GM18526 (cell line): ENCODE measurements around the gene ZFR2.

Experiments
- POLR2A ChIP-seq: IDR thresholded peaks from 3 replicates; pipeline ENCODE4 v1.6.1; 2011; ENCODE audit not compliant: insufficient read length; ENCODE audit errors: extremely low read depth

The ZFR2 gene

DNA sequence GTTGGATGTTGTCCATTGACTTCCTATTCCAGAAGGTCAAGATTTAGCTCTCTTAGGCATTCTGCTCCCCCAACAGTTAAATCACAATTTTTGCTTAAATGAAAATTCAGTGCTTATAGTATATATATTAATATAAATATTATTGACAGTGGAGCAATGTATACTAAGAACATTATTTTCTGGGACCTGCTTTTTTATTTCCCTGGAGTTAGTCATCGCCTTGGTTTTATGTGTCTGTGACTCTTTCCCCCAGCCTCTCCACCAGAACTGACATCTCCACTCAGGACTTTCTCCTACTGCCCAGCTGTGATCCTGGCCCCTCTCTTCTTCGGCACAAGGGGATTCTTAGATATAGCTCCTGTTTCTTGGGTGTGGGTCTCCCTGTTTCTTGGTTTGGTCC lies 72.5 kb downstream of the ZFR2 start:
- TF ChIP-seq POLR2A: no peak

GRCh38 chr19:3793799-3794198 lies 75.0 kb downstream of the ZFR2 start:
- TF ChIP-seq POLR2A: no peak

DNA sequence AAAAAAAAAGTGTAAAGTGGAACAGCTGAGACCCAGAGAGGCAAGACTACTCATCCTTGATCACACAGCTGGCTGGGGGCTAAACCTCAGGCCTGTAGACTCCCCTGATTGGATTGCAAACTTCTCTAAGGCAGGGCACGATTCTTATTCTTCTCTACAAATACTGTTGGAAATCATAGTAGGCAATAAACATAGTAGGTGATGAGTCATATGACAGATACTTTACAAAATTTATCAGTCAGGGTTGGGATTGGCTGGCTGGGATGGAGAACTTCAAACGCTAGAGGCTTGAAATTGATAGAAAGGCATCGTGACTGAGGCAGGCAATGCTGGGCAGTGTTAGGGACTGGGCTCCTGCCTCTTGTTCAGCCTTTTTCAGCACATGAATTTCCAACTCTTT lies 76.7 kb downstream of the ZFR2 start:
- no peak for TF ChIP-seq POLR2A

DNA sequence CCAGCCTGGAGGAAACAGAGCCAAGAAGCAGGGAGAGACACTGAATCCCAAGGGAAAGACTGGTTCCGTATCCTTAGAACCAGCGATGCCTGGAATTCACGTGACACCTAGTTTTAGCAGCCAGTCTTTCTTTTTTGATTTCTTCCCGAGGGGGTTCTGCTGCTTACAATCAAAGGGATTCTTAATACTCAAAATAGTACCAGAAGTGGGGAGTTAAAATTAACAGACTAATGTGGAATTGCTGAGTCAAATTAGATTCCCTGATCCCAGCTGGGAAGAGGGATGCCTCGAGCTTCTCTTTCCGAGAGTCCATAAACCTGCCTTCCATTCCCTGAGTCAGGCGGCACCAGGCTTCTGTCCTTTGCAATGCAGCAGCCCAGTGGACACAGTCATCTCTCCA lies 77.9 kb downstream of the ZFR2 start:
- TF ChIP-seq POLR2A: no peak

DNA sequence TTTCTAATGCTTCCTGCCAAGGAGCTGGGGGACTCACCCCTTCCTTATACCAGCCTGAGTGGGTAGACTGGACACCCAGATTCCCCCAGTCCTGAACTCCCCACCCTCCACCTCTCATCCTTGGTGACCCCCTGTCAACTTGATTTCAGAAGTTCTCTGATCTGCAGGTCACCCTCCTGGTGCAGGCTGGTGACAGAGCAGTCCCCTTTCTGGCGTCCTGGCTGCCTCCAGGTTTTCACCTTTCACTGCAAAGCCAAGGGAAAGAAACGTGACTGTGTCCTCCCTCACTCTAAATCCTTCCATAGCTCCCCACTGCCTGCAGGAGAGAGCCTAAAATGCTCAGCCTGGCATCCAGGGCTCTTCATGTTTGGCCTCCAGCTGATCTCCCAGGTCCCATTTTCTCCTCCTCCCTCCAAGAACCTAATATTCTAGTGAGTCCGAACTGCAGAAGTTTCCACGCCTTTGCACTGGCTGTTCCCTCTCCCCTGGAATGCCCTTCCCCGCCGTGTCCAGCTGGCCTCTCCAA lies 78.6 kb downstream of the ZFR2 start:
- TF ChIP-seq POLR2A: no peak

- no peak for TF ChIP-seq POLR2A
Observed at GRCh38 chr19:3788996-3789778, 79.7 kb downstream of the ZFR2 start.

DNA sequence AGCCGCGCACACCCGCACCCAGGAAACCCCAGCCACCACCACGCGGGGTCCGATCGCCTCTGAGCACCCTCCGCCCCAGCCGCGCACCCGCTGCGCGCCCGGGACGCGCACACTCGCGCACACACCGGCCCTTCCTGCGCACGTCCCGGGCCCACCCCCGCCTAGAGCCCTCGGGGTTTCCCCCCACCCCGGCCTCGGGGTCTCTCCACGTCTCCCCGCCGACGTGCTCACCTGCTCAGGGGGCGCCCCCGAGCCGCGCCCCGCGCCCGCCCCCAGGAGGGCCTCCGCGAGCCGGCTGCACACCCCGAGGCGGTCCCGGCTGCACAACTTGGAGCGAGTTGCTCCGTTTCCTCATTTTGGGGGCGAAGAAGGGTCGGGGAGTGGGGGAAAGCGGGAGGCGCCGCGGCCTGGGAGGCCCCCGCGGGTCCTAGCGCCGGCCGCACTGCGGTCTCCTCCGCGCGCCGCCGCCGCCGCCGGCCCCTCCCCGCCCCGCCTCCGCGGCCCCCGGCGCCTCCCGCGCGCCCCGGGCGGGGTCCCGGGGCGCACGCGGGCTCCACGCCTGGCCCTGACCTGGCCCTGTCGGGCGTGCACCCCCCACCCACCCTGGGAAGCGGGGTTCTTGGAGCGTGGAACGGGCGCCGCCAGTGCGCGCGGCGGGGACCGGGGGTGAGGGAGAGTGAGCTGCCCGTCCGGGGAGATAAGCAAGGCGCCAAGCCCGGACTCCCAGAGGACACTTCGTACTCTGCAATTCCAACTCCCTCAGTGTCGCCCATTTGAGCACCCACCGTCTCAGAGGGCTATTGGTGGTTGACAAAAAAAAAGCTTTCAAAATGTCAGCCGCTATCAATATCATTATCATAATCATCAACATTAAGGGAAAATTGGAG lies 82.7 kb downstream of the ZFR2 start, which contains the start of gene MATK:
Gene MATK (minus strand): TSS at position 444 of the 887 bp plus-strand sequence. CDS start 1,246 bp downstream, outside the sequence.
- no peak for TF ChIP-seq POLR2A

DNA sequence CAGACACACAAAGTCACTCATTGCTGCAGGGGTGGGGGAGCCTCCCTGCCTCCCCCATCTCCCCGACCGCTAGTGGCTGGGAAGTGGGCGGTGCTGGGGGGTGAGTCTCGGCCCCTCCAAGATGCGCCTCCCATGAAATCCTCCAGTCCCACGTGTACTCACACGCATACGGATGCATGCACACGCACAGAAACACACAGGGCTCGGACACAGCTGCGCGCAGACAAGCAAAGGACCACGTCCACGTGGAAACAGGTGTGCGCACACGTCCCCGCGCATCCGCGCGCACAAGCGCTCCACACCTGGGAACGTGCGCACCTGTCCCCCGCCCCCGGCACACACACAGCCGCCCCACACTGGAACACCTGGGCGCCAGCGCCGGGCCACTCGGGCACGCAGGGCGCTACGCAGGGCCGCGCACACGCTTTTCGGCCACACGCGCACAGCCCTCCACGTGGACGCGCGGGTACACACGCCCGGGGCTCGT lies 83.3 kb downstream of the ZFR2 start:
- TF ChIP-seq POLR2A: no peak

DNA sequence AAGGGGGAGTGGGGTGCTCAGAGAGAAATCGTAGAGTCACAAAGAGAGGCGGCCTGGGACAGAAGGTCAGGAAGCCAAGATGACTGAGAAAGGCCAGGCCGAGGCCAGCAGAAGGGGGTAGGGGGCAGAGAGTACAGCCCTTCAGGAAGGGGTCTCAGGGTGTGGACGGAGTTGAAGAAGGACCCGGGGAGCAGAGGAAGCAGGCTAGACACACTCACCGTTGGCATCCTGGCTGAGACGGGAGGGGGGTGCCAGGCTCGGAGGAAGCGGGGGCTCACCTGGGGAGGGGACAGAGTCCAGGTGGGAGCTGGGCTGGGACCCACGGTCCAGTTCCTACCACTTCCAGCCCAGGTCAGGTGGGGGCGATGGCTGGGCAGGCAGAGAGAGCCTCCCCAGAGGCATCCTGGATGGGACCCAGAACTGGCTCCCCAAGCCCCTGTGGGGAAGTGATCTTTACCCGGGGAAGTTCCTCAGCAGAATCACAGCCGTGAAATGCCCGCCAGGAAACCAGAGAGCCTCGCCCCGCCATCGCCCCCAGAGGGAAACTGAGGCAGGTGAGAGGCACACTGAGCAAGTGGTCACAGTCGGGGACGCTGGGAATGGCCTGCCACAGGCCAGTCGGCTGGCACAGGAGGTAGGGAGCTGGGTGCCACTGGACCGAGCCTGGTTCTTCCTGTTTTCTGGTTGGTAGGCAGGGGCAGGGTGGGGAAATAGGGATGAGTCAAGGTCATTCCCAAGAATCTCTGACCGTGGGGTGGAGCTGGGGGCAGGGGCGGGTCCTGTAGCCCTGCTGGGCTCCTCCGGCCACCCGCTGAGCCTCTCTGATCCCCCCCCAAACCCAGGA lies 84.0 kb downstream of the ZFR2 start:
- no peak for TF ChIP-seq POLR2A

GRCh38 chr19:3783660-3784584 lies 84.9 kb downstream of the ZFR2 start:
- TF ChIP-seq POLR2A: no peak

DNA sequence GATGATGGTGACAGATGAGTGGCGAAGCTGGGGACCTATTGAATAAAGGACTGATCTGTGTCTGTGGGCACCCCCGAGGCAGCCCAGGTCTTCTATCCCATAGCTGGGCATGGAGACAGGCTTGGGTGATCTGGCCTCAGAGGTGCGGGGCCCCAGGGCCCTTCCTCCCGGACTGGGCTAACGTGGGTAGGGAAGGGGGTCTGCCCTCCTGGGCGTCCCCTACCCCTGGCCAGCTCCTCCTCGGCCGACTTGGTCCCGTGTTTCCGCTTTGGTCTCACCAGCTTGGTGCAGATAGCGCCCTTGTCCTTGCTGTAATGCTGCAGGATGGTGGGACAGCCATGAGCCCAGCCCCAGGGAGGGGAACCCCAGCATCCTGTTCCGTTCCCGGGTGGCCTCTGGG lies 85.9 kb downstream of the ZFR2 start:
- no peak for TF ChIP-seq POLR2A

GRCh38 chr19:3782330-3782729 lies 86.5 kb downstream of the ZFR2 start:
- TF ChIP-seq POLR2A: no peak

GRCh38 chr19:3781603-3782002 lies 87.2 kb downstream of the ZFR2 start:
- TF ChIP-seq POLR2A: no peak

DNA sequence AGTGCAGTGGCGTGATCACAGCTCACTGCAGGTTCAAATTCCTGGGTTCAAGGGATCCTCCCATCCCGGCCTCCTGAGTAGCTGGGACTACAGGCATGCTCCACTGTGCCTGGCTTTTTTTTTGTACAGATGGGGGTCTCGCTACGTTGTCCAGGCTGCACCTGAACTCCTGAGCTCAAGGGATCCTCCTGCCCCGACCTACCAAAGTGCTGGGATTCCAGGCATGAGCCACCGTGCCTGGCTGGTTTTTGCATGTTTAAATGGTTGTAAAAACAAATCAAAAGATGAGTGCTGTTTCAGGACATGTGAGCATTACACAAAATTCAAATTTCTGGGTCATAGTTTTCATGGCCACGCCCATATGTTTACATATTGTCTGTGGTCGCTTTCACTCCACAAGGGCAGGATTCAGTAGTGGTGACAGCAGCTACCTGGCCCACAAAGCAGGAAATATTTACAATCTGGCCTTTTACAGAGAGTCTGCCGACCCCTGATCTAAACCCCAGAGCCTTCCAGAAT lies 88.0 kb downstream of the ZFR2 start:
- TF ChIP-seq POLR2A: no peak
